HepG2 (cell line): ENCODE data around the gene LTC4S. TPM values are rescaled to one million over a fixed set of nuclear protein-coding genes. Genes with fewer than 3 reads are reported as not detected.
A peak's percentile ranks its signal among the peaks of the same experiment; 100 is the strongest.

ENCODE experiments used
- AGO1 ChIP-seq: fragments of 200-400 bp; formaldehyde crosslinking; IDR thresholded peaks from 2 replicates; pipeline ENCODE4 v1.6.1; 2017; ENCODE audit warnings: mild to moderate bottlenecking, low read depth, low read length, moderate library complexity; ENCODE audit not compliant: poor library complexity, severe bottlenecking
- CTCF ChIP-seq: sonication (generic); formaldehyde crosslinking; IDR thresholded peaks from 2 replicates; pipeline ENCODE4 v1.5.0; 2020; ENCODE audit warnings: mild to moderate bottlenecking, missing genetic modification reagents, moderate library complexity
- HMG20A ChIP-seq: IDR thresholded peaks from 2 replicates; pipeline ENCODE4 v1.6.1; 2016; ENCODE audit warnings: borderline replicate concordance
- MAFF ChIP-seq: IDR thresholded peaks from 2 replicates; pipeline ENCODE4 v1.6.1; 2011; ENCODE audit warnings: low read depth, low read length, improper control_type of control experiment
- MEIS2 ChIP-seq: sonication (generic); formaldehyde crosslinking; IDR thresholded peaks from 2 replicates; pipeline ENCODE4 v1.9.0; 2021; ENCODE audit warnings: mild to moderate bottlenecking, missing genetic modification reagents
- PHB2 ChIP-seq: fragments of 450-650 bp; IDR thresholded peaks from 2 replicates; pipeline ENCODE4 v1.6.1; 2018; ENCODE audit not compliant: partially characterized antibody
- PLRG1 ChIP-seq: fragments of 450-650 bp; conservative IDR thresholded peaks from 2 replicates; pipeline ENCODE4 v1.6.1; 2016
- RBFOX2 ChIP-seq: fragments of 200-400 bp; formaldehyde crosslinking; IDR thresholded peaks from 2 replicates; pipeline ENCODE4 v1.6.1; 2017; ENCODE audit warnings: low read depth, mild to moderate bottlenecking, low read length
- SATB2 ChIP-seq: sonication (generic); formaldehyde crosslinking; IDR thresholded peaks from 2 replicates; pipeline ENCODE4 v1.5.0; 2020; ENCODE audit warnings: missing genetic modification reagents
- SIN3B ChIP-seq: fragments of 150-350 bp; IDR thresholded peaks from 2 replicates; pipeline ENCODE4 v1.6.1; 2014; ENCODE audit warnings: low read length
- TCF7 ChIP-seq: sonication (generic); IDR thresholded peaks from 2 replicates; pipeline ENCODE4 v1.6.1; 2016; ENCODE audit warnings: antibody characterized with exemption, low read depth
- ZBTB26 ChIP-seq: IDR thresholded peaks from 2 replicates; pipeline ENCODE4 v1.6.1; 2016; ENCODE audit warnings: missing compliant biosample characterization, missing genetic modification reagents, borderline replicate concordance
- ZNF232 ChIP-seq: sonication (generic); formaldehyde crosslinking; IDR thresholded peaks from 2 replicates; pipeline ENCODE4 v1.4.0; 2020; ENCODE audit warnings: missing genetic modification reagents, borderline replicate concordance
- ZNF333 ChIP-seq: sonication (generic); formaldehyde crosslinking; IDR thresholded peaks from 2 replicates; pipeline ENCODE4 v1.4.0; 2020; ENCODE audit warnings: mild to moderate bottlenecking, missing genetic modification reagents, borderline replicate concordance
- ZNF510 ChIP-seq: sonication (generic); formaldehyde crosslinking; IDR thresholded peaks from 2 replicates; pipeline ENCODE4 v1.4.0; 2020; ENCODE audit warnings: low read depth, mild to moderate bottlenecking, missing genetic modification reagents
- ZNF598 ChIP-seq: sonication (generic); formaldehyde crosslinking; IDR thresholded peaks from 2 replicates; pipeline ENCODE4 v1.5.1; 2020; ENCODE audit warnings: mild to moderate bottlenecking, missing genetic modification reagents, borderline replicate concordance
- ZNF672 ChIP-seq: sonication (generic); formaldehyde crosslinking; IDR thresholded peaks from 2 replicates; pipeline ENCODE4 v1.8.1; 2022; ENCODE audit warnings: missing genetic modification reagents
- ZNF891 ChIP-seq: sonication (generic); formaldehyde crosslinking; IDR thresholded peaks from 2 replicates; pipeline ENCODE4 v1.5.0; 2020; ENCODE audit warnings: mild to moderate bottlenecking, missing genetic modification reagents
- polyA plus RNA-seq, 8 experiments: library from polyadenylated mRNA; depleted of rRNA in 3 of 8; stranded (reverse) in 7 of 8; unstranded in 1 of 8; fragments of >200 nt; fragmentation: Illumina TruSeq in 4 of 8; extraction: Trizol in 4 of 8; gene quantifications; 2 replicates each; pipeline versions ENCODE4 v1.2.1 to v1.2.3, GENCODE V29; 2011 to 2016; ENCODE audit warnings: low read depth in 4 of 8, missing spikeins in 1 of 8, mixed read lengths in 1 of 8; ENCODE audit not compliant: insufficient read depth in 1 of 8
- total RNA-seq, 5 experiments: library from RNA; depleted of rRNA; stranded (reverse); fragments of >200 nt; fragmentation: Illumina TruSeq; extraction: Trizol; gene quantifications; 2 replicates each; pipeline ENCODE4 v1.2.3, GENCODE V29; 2016; ENCODE audit warnings: low read depth in 1 of 5
- TF ChIP-seq, protein P1 (sequence below): sonication (generic); formaldehyde crosslinking; IDR thresholded peaks from 2 replicates; pipeline ENCODE4; 2020; ENCODE audit warnings: missing genetic modification reagents, mild to moderate bottlenecking, borderline replicate concordance
- TF ChIP-seq, protein P2 (sequence below): sonication (generic); formaldehyde crosslinking; IDR thresholded peaks from 2 replicates; pipeline ENCODE4 v1.4.0; 2020; ENCODE audit warnings: mild to moderate bottlenecking, low read depth, missing genetic modification reagents
- TF ChIP-seq, protein P3 (sequence below), 2 experiments: sonication (generic) in 1 of 2; formaldehyde crosslinking in 1 of 2; IDR thresholded peaks; 2 replicates each; pipeline versions ENCODE4 v1.4.0 to v1.6.1; 2018 to 2020; ENCODE audit warnings: missing genetic modification reagents in 2 of 2, borderline replicate concordance in 1 of 2, low read depth in 1 of 2, mild to moderate bottlenecking in 1 of 2, missing biosample characterization in 1 of 2

LTC4S gene
- total and polyA plus RNA-seq, 2 of the 13 experiments (the other 11 are each of a cell fraction or from before 2014, with no cell fraction given), result 0.35 TPM; not detected in 1

DNA sequence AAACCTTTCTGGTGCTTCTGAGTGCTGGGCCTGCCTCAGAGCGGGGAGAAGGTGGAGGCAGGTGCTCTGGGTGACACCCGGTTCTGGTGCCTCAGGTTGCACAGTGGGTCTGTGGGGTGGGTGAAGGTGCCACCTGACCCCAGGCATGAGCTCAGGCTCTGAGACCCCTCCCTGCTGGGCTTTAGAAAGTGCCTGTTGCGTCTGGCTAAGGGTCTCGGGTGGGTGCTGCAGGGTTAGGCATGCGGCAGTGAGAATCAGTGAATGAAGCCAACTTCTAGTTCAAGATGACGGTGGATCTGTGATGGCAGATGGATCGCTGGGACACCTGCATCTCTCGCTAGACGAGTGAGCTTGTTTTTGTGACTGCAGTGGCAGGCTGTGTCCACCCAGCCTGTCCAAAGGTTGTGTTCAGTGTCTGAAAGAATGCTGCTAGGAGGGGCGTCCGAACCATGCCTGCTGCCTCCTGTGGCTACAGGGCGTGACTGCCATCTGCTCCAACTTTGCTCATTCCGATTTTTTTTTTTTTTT lies 31.9 kb downstream of the LTC4S start (continued):
- TF ChIP-seq RBFOX2 (peak; percentile 51; the same call in 1 of the 2 replicates), ZNF891 (CRISPR knock-in tag) (no peak), CTCF (CRISPR knock-in tag) (peak; percentile 67), SATB2 (CRISPR knock-in tag) (no peak), PLRG1 (no peak), ZNF598 (peak; percentile 28; the same call in 1 of the 2 replicates), ZNF232 (CRISPR knock-in tag) (0 out of 2 replicates have a peak, but pooled peaks have one; percentile 16), MEIS2 (CRISPR knock-in tag) (no peak), MAFF (no peak), SIN3B (no peak), HMG20A (CRISPR knock-in tag) (no peak), TCF7 (no peak), ZBTB26 (CRISPR knock-in tag) (no peak), AGO1 (no peak), ZNF510 (CRISPR knock-in tag) (no peak), PHB2 (no peak), ZNF333 (CRISPR knock-in tag) (no peak), ZNF672 (CRISPR knock-in tag) (no peak)
- TF ChIP-seq, protein P1, sequence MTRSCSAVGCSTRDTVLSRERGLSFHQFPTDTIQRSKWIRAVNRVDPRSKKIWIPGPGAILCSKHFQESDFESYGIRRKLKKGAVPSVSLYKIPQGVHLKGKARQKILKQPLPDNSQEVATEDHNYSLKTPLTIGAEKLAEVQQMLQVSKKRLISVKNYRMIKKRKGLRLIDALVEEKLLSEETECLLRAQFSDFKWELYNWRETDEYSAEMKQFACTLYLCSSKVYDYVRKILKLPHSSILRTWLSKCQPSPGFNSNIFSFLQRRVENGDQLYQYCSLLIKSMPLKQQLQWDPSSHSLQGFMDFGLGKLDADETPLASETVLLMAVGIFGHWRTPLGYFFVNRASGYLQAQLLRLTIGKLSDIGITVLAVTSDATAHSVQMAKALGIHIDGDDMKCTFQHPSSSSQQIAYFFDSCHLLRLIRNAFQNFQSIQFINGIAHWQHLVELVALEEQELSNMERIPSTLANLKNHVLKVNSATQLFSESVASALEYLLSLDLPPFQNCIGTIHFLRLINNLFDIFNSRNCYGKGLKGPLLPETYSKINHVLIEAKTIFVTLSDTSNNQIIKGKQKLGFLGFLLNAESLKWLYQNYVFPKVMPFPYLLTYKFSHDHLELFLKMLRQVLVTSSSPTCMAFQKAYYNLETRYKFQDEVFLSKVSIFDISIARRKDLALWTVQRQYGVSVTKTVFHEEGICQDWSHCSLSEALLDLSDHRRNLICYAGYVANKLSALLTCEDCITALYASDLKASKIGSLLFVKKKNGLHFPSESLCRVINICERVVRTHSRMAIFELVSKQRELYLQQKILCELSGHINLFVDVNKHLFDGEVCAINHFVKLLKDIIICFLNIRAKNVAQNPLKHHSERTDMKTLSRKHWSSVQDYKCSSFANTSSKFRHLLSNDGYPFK (CRISPR knock-in tag), result no peak
- TF ChIP-seq, protein P2, sequence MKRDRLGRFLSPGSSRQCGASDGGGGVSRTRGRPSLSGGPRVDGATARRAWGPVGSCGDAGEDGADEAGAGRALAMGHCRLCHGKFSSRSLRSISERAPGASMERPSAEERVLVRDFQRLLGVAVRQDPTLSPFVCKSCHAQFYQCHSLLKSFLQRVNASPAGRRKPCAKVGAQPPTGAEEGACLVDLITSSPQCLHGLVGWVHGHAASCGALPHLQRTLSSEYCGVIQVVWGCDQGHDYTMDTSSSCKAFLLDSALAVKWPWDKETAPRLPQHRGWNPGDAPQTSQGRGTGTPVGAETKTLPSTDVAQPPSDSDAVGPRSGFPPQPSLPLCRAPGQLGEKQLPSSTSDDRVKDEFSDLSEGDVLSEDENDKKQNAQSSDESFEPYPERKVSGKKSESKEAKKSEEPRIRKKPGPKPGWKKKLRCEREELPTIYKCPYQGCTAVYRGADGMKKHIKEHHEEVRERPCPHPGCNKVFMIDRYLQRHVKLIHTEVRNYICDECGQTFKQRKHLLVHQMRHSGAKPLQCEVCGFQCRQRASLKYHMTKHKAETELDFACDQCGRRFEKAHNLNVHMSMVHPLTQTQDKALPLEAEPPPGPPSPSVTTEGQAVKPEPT (CRISPR knock-in tag), result 0 out of 2 replicates have a peak, but pooled peaks have one; percentile 25
- TF ChIP-seq, protein P3, sequence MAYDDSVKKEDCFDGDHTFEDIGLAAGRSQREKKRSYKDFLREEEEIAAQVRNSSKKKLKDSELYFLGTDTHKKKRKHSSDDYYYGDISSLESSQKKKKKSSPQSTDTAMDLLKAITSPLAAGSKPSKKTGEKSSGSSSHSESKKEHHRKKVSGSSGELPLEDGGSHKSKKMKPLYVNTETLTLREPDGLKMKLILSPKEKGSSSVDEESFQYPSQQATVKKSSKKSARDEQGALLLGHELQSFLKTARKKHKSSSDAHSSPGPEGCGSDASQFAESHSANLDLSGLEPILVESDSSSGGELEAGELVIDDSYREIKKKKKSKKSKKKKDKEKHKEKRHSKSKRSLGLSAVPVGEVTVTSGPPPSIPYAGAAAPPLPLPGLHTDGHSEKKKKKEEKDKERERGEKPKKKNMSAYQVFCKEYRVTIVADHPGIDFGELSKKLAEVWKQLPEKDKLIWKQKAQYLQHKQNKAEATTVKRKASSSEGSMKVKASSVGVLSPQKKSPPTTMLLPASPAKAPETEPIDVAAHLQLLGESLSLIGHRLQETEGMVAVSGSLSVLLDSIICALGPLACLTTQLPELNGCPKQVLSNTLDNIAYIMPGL (CRISPR knock-in tag; IDR thresholded peaks at IDR 0.05; ENCODE audit: borderline replicate concordance in 1 of 2, low read depth in 1 of 2), result peak; percentile 20 to 34; a peak in 2 of 4 replicates
